Thyroid gland (tissue), 4 donors: ENCODE data around the gene WDR26. TPM values are rescaled to one million over a fixed set of nuclear protein-coding genes. Genes with fewer than 3 reads are reported as not detected.

Source experiments
- DNase-seq, 2 donors: peaks; one replicate each; pipeline ENCODE4 v3.0.0-alpha.2; 2019
- H3K27ac ChIP-seq, 3 donors: fragments of 200-600 bp; sonication (generic); 1 replicate in 2 of 3; 2 replicates in 1 of 3; pipeline ENCODE4 v1.5.1; 2016 to 2019; ENCODE audit warnings: mild to moderate bottlenecking in 1 of 3, moderate library complexity in 1 of 3
- H3K27me3 ChIP-seq: fragments of 200-600 bp; sonication (generic); one replicate; pipeline ENCODE4 v1.5.1; 2019
- H3K36me3 ChIP-seq, 2 donors: fragments of 200-600 bp; sonication (generic); one replicate each; pipeline ENCODE4 v1.5.1; 2016 to 2019
- H3K4me1 ChIP-seq, 2 donors: fragments of 200-600 bp; sonication (generic); one replicate each; pipeline ENCODE4 v1.5.1; 2017 to 2019
- H3K4me3 ChIP-seq, 3 donors: fragments of 200-600 bp; sonication (generic); replicated peaks in 1 of 3; 1 replicate in 2 of 3; 2 replicates in 1 of 3; pipeline ENCODE4 v1.5.1; 2016; ENCODE audit warnings: mild to moderate bottlenecking in 1 of 3
- H3K9me3 ChIP-seq: fragments of 200-600 bp; sonication (generic); one replicate; pipeline ENCODE4 v1.5.1; 2017
- CTCF ChIP-seq, 6 experiments: fragments of 200-600 bp in 3 of 6; fragments of 450-650 bp in 3 of 6; sonication (generic) in 3 of 6; IDR thresholded peaks; one replicate each; pipeline ENCODE4 v1.5.1; 2016 to 2019; ENCODE audit warnings: antibody characterized with exemption in 6 of 6, mild to moderate bottlenecking in 2 of 6, inconsistent platforms in 1 of 6, moderate library complexity in 1 of 6
- POLR2A ChIP-seq, 2 donors: fragments of 450-650 bp; IDR thresholded peaks; one replicate each; pipeline ENCODE4 v1.6.1; 2017; ENCODE audit warnings: antibody characterized with exemption in 2 of 2, mild to moderate bottlenecking in 2 of 2, moderate library complexity in 1 of 2
- WGBS, 2 donors: methylation state at CpG; one replicate each; pipeline ENCODE4 v1.1.5; 2017; 5-methylcytosine and 5-hydroxymethylcytosine counted together
- intact Hi-C: fragments of 100-400 bp; cut with DNase I; formaldehyde crosslinking; loops from one replicate; pipeline ENCODE4 v1.15.1; 2023
- total RNA-seq, 4 donors: library from RNA; depleted of rRNA; stranded (reverse); fragments of >200 nt; gene quantifications; one replicate each; pipeline ENCODE4 v1.2.3, GENCODE V29; 2016

WDR26 gene
- total RNA-seq, 4 donors from 2014 or later = 72.8 to 116 (median 89.2) TPM

GRCh38 chr1:224387943-224388342 is 46.7 kb downstream of the WDR26 start:
- intact Hi-C loops = no loop called here
- 81 to 91% methylated on average over 2 of the region's 2 CpGs for WGBS, 2 donors
- peaks cover 37 to 50% of the 10 kb centered on the region in 2 donors for H3K36me3 ChIP-seq

GRCh38 chr1:224387302-224387912 is 47.2 kb downstream of the WDR26 start:
- H3K4me1 ChIP-seq = no peaks in the 10 kb centered on the region
- H3K4me3 ChIP-seq = no peak overlapping the region
- no peaks in the 10 kb centered on the region for H3K9me3 ChIP-seq
- TF ChIP-seq CTCF (IDR thresholded peaks at IDR 0.05) (no peak), POLR2A (IDR thresholded peaks at IDR 0.05) (no peak)
- H3K36me3 ChIP-seq = peaks cover 35 to 49% of the 10 kb centered on the region in 2 donors
- H3K27me3 ChIP-seq = no peaks in the 10 kb centered on the region
- intact Hi-C loops = no loop called here
- WGBS, 2 donors = 70 to 76% methylated on average over 6 of the region's 6 CpGs
- DNase-seq = no peak
- H3K27ac ChIP-seq = no peak overlapping the region

More at GRCh38 chr1:224387943-224388342, 46.7 kb downstream of the WDR26 start:
- no peak for DNase-seq
- TF ChIP-seq CTCF (IDR thresholded peaks at IDR 0.05) (no peak), POLR2A (IDR thresholded peaks at IDR 0.05) (no peak)
- Histone ChIP-seq H3K27me3 (no peaks in the 10 kb centered on the region), H3K4me3 (no peak overlapping the region), H3K9me3 (no peaks in the 10 kb centered on the region), H3K27ac (no peak overlapping the region), H3K4me1 (no peaks in the 10 kb centered on the region)

- DNase-seq = no peak
- no peaks in the 10 kb centered on the region for H3K9me3 ChIP-seq
- peaks cover 4 to 10% of the 10 kb centered on the region in 2 donors for H3K36me3 ChIP-seq
- no peaks in the 10 kb centered on the region for H3K27me3 ChIP-seq
- H3K4me3 ChIP-seq = no peak overlapping the region
- intact Hi-C loops = no loop called here
- 97 to 99% methylated on average over 3 of the region's 3 CpGs for WGBS, 2 donors
- H3K4me1 ChIP-seq = no peaks in the 10 kb centered on the region
- TF ChIP-seq CTCF (IDR thresholded peaks at IDR 0.05) = no peak
- TF ChIP-seq POLR2A (IDR thresholded peaks at IDR 0.05) = no peak
- no peak overlapping the region for H3K27ac ChIP-seq
Measured at GRCh38 chr1:224383218-224383617, 51.4 kb downstream of the WDR26 start.

GRCh38 chr1:224381880-224382548 is 52.6 kb downstream of the WDR26 start:
- H3K27me3 ChIP-seq = no peaks in the 10 kb centered on the region
- no peak overlapping the region for H3K27ac ChIP-seq
- no peak overlapping the region for H3K4me3 ChIP-seq
- TF ChIP-seq POLR2A (IDR thresholded peaks at IDR 0.05) (no peak), CTCF (IDR thresholded peaks at IDR 0.05) (no peak)
- H3K4me1 ChIP-seq = no peaks in the 10 kb centered on the region
- H3K36me3 ChIP-seq = peaks cover 3 to 5% of the 10 kb centered on the region in 2 donors
- DNase-seq = no peak
- intact Hi-C loops = no loop called here
- 91 to 94% methylated on average over 4 of the region's 4 CpGs for WGBS, 2 donors
- H3K9me3 ChIP-seq = no peaks in the 10 kb centered on the region

- Histone ChIP-seq H3K36me3 (peaks cover 6 to 7% of the 10 kb centered on the region in 2 donors), H3K9me3 (no peaks in the 10 kb centered on the region), H3K4me3 (no peak overlapping the region), H3K27me3 (no peaks in the 10 kb centered on the region), H3K4me1 (no peaks in the 10 kb centered on the region), H3K27ac (no peak overlapping the region)
- DNase-seq = no peak
- TF ChIP-seq POLR2A (IDR thresholded peaks at IDR 0.05) (no peak), CTCF (IDR thresholded peaks at IDR 0.05) (no peak)
- intact Hi-C loops = no loop called here
- WGBS, 2 donors = 80 to 85% methylated on average over 4 of the region's 4 CpGs
Measured at GRCh38 chr1:224380003-224380402, 54.6 kb downstream of the WDR26 start.
